Bronchial epithelial cell (primary cell): ENCODE results near the gene SELENOF. TPM values are rescaled to one million over a fixed set of nuclear protein-coding genes. Genes with fewer than 3 reads are reported as not detected.

Experiments
- DNase-seq: peaks from one replicate; pipeline ENCODE4 v3.0.0-alpha.2; 2010; ENCODE audit warnings: low read depth
- FAIRE-seq: peaks from 2 replicates; lab custom pipeline; 2011; peaks lifted over from hg19 to GRCh38; lab: Jason Lieb, UNC
- H3K27me3 ChIP-seq: 2 replicates; pipeline ENCODE4 v1.5.1; 2011; ENCODE audit warnings: low read length; ENCODE audit not compliant: control insufficient read depth, insufficient read depth
- H3K36me3 ChIP-seq: 2 replicates; pipeline ENCODE4 v1.5.1; 2011; ENCODE audit warnings: low read length; ENCODE audit not compliant: control insufficient read depth, insufficient read depth
- H3K4me3 ChIP-seq: 2 replicates; pipeline ENCODE4 v1.5.1; 2011; ENCODE audit warnings: mild to moderate bottlenecking, low read depth, low read length, control low read depth
- total RNA-seq: library from RNA; depleted of rRNA; stranded (reverse); fragments of >200 nt; gene quantifications from 2 replicates; pipeline ENCODE4 v1.2.1, GENCODE V29; 2014
- TF ChIP-seq, protein P1 (sequence below): IDR thresholded peaks from 2 replicates; pipeline ENCODE4 v1.5.1; 2011; ENCODE audit warnings: mild to moderate bottlenecking, moderate library complexity, low read length, control low read depth, inconsistent platforms; ENCODE audit not compliant: insufficient read depth, severe bottlenecking

Gene SELENOF
- total RNA-seq, 1 donor from 2014 or later: 131 TPM

GRCh38 chr1:86852782-86853408, 61.0 kb downstream of the SELENOF start:
- Histone ChIP-seq H3K36me3 (no peaks in the 10 kb centered on the region), H3K27me3 (no peaks in the 10 kb centered on the region), H3K4me3 (no peak overlapping the region)
- no peak for FAIRE-seq
- TF ChIP-seq, protein P1, sequence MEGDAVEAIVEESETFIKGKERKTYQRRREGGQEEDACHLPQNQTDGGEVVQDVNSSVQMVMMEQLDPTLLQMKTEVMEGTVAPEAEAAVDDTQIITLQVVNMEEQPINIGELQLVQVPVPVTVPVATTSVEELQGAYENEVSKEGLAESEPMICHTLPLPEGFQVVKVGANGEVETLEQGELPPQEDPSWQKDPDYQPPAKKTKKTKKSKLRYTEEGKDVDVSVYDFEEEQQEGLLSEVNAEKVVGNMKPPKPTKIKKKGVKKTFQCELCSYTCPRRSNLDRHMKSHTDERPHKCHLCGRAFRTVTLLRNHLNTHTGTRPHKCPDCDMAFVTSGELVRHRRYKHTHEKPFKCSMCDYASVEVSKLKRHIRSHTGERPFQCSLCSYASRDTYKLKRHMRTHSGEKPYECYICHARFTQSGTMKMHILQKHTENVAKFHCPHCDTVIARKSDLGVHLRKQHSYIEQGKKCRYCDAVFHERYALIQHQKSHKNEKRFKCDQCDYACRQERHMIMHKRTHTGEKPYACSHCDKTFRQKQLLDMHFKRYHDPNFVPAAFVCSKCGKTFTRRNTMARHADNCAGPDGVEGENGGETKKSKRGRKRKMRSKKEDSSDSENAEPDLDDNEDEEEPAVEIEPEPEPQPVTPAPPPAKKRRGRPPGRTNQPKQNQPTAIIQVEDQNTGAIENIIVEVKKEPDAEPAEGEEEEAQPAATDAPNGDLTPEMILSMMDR: no peak
- no peak for DNase-seq

DNA sequence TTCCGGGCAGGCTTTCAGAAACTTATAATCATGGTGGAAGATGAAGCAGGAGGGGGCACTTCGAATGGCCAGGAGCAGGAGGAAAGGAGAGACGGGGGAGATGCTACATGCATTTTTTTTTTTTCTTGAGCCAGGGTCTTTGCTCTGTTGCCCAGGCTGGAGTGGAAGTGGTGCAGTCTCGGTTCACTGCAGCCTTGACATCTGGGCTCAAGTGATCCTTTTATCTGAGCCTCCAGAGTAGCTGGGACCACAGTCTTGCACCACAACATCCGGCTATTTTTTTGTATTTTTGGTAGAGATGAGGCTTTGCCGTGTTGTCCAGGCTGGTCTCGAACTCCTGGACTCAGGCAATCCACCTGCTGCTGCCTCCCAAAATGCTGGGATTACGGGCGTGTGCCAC, 61.6 kb downstream of the SELENOF start:
- TF ChIP-seq, protein P1: no peak
- H3K4me3 ChIP-seq: no peak overlapping the region
- no peak for FAIRE-seq

GRCh38 chr1:86849756-86850155, 64.2 kb downstream of the SELENOF start:
- no peaks in the 10 kb centered on the region for H3K36me3 ChIP-seq

More for the DNA sequence above, 61.6 kb downstream of the SELENOF start:
- Histone ChIP-seq H3K36me3 (no peaks in the 10 kb centered on the region), H3K27me3 (no peaks in the 10 kb centered on the region)
- DNase-seq: no peak

DNA sequence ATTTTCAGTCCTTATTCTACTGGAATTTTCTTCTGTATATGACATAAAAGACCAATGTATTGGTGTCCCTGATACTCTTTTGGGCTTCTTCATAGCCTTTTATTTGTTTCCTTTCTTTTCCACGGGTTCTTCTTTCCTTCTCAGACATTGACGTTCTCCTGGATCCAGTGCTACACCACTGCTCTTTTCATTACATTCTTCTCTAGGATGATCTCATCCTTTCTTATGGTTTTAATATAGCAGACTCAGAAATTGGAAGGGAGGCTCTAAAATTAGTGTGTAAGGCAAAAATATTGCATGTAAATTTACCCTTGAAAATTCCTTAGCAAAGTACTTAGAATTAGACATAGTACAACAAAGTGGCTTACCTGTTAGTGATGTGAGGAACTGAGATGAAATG, 65.3 kb downstream of the SELENOF start:
- TF ChIP-seq, protein P1: no peak
- no peaks in the 10 kb centered on the region for H3K36me3 ChIP-seq
- H3K27me3 ChIP-seq: no peaks in the 10 kb centered on the region
- DNase-seq (no peak), FAIRE-seq (no peak)
- no peak overlapping the region for H3K4me3 ChIP-seq

More at GRCh38 chr1:86849756-86850155, 64.2 kb downstream of the SELENOF start:
- Histone ChIP-seq H3K4me3 (no peak overlapping the region), H3K27me3 (no peaks in the 10 kb centered on the region)
- FAIRE-seq (no peak), DNase-seq (no peak)
- TF ChIP-seq, protein P1: no peak

GRCh38 chr1:86846164-86846647, 67.7 kb downstream of the SELENOF start:
- Histone ChIP-seq H3K4me3 (no peak overlapping the region), H3K27me3 (no peaks in the 10 kb centered on the region), H3K36me3 (no peaks in the 10 kb centered on the region)
- peak; percentile 87 for DNase-seq
- TF ChIP-seq, protein P1: no peak
- no peak for FAIRE-seq
